Endothelial cell of umbilical vein (primary cell): Measurements from ENCODE around the gene CD68. TPM values are rescaled to one million over a fixed set of nuclear protein-coding genes. Genes with fewer than 3 reads are reported as not detected.

Experiments
- BruUV-seq: library from RNA; stranded (reverse); fragments of 400-500 nt; replicated peaks from 2 replicates; lab custom pipeline; 2021; lab: Mats Ljungman, UMichigan
- CTCF ChIA-PET: fragments of 300-600, 350-600 bp; sonication (Branson Sonifier 250); formaldehyde crosslinking; loops from one replicate; lab custom pipeline; 2021; ENCODE audit warnings: antibody characterized with exemption, inconsistent platforms; lab: Charles Lee
- POLR2A ChIA-PET: fragments of 300-600, 350-600 bp; sonication (Branson Sonifier 250); formaldehyde crosslinking; loops from one replicate; lab custom pipeline; 2021; ENCODE audit warnings: antibody characterized with exemption, inconsistent platforms; lab: Charles Lee
- DNase-seq: peaks from one replicate; pipeline ENCODE4 v3.0.0-alpha.2; 2011; ENCODE audit warnings: low read depth, low spot score
- FAIRE-seq: peaks from 2 replicates; lab custom pipeline; 2011; peaks lifted over from hg19 to GRCh38; lab: Jason Lieb, UNC
- H2AFZ ChIP-seq: 2 replicates; pipeline ENCODE4 v1.6.0; 2012; ENCODE audit warnings: low read depth, low read length, control low read depth, inconsistent platforms
- H3K27ac ChIP-seq: 2 replicates; pipeline ENCODE4 v1.5.1; 2011; ENCODE audit warnings: low read depth, mild to moderate bottlenecking, control low read depth, low read length, moderate library complexity; ENCODE audit not compliant: insufficient read depth
- H3K27me3 ChIP-seq, 2 experiments: 2 replicates each; pipeline versions ENCODE4 v1.6.0 to v1.6.1; 2011; ENCODE audit warnings: low read length in 2 of 2, mixed read lengths in 1 of 2; ENCODE audit not compliant: control insufficient read depth in 2 of 2, insufficient read depth in 2 of 2
- H3K36me3 ChIP-seq, 2 experiments: 2 replicates in 1 of 2; 3 replicates in 1 of 2; pipeline ENCODE4 v1.5.1; 2011; ENCODE audit warnings: low read length in 2 of 2, mild to moderate bottlenecking in 1 of 2, moderate library complexity in 1 of 2; ENCODE audit not compliant: control insufficient read depth in 2 of 2, insufficient read depth in 2 of 2; ENCODE audit errors: extremely low read depth in 1 of 2
- H3K4me1 ChIP-seq: 3 replicates; pipeline ENCODE4 v1.5.1; 2011; ENCODE audit warnings: mild to moderate bottlenecking, low read length; ENCODE audit not compliant: control insufficient read depth, insufficient read depth; ENCODE audit errors: extremely low read depth
- H3K4me2 ChIP-seq: 2 replicates; pipeline ENCODE4 v1.6.1; 2011; ENCODE audit warnings: low read length, control low read depth, mixed read lengths; ENCODE audit not compliant: insufficient read depth
- H3K4me3 ChIP-seq, 3 experiments: fragments of 200-600 bp in 1 of 3; sonication (generic), shearing (Covaris generic) in 1 of 3; replicated peaks in 1 of 3; 2 replicates each; pipeline ENCODE4 v1.5.1; 2011 to 2016; ENCODE audit warnings: control low read depth in 3 of 3, low read length in 3 of 3, mild to moderate bottlenecking in 2 of 3, inconsistent platforms in 1 of 3, low read depth in 1 of 3, moderate library complexity in 1 of 3; ENCODE audit not compliant: insufficient read depth in 1 of 3
- H3K79me2 ChIP-seq: 2 replicates; pipeline ENCODE4 v1.6.0; 2012; ENCODE audit warnings: low read length, inconsistent platforms; ENCODE audit not compliant: control insufficient read depth, insufficient read depth
- H3K9ac ChIP-seq: replicated peaks from 2 replicates; pipeline ENCODE3; 2011; ENCODE audit warnings: low read length, control low read depth; ENCODE audit not compliant: insufficient read depth; ENCODE audit errors: extremely low read depth
- H3K9me1 ChIP-seq: replicated peaks from 3 replicates; pipeline ENCODE4 v1.6.0; 2011; ENCODE audit warnings: mild to moderate bottlenecking, low read length; ENCODE audit not compliant: control insufficient read depth, insufficient read depth; ENCODE audit errors: extremely low read depth
- H3K9me3 ChIP-seq: replicated peaks from 2 replicates; pipeline ENCODE4 v1.5.1; 2012; ENCODE audit warnings: low read length, inconsistent platforms; ENCODE audit not compliant: control insufficient read depth, insufficient read depth
- H4K20me1 ChIP-seq: replicated peaks from 2 replicates; pipeline ENCODE3; 2011; ENCODE audit warnings: mild to moderate bottlenecking, low read length; ENCODE audit not compliant: control insufficient read depth, insufficient read depth; ENCODE audit errors: extremely low read depth
- EZH2 ChIP-seq: IDR thresholded peaks from 2 replicates; pipeline ENCODE4 v1.6.1; 2012; ENCODE audit warnings: borderline replicate concordance, low read depth, mild to moderate bottlenecking, moderate library complexity, low read length, inconsistent platforms; ENCODE audit not compliant: severe bottlenecking
- FOS ChIP-seq: IDR thresholded peaks from 2 replicates; pipeline ENCODE4 v1.6.1; 2011; ENCODE audit warnings: mild to moderate bottlenecking, low read length, moderate library complexity, borderline replicate concordance; ENCODE audit not compliant: insufficient read depth
- GATA2 ChIP-seq: IDR thresholded peaks from 2 replicates; pipeline ENCODE4 v1.7.0; 2011; ENCODE audit warnings: low read depth, mild to moderate bottlenecking, moderate library complexity, mixed read lengths, low read length; ENCODE audit not compliant: insufficient read length, insufficient read depth
- JUN ChIP-seq: IDR thresholded peaks from 2 replicates; pipeline ENCODE4 v1.6.1; 2011; ENCODE audit warnings: borderline replicate concordance, low read depth; ENCODE audit not compliant: insufficient read length, insufficient read depth
- MYC ChIP-seq: IDR thresholded peaks from one replicate; pipeline ENCODE4 v1.6.1; 2011; ENCODE audit warnings: mild to moderate bottlenecking, low read depth, low read length
- POLR2A ChIP-seq: IDR thresholded peaks from 2 replicates; pipeline ENCODE4 v1.6.1; 2012; ENCODE audit warnings: low read depth, mild to moderate bottlenecking, control low read depth, low read length
- POLR2AphosphoS5 ChIP-seq: IDR thresholded peaks from 2 replicates; pipeline ENCODE4 v1.6.1; 2012; ENCODE audit warnings: low read depth, mild to moderate bottlenecking, control low read depth, low read length, moderate library complexity; ENCODE audit not compliant: insufficient read depth
- dilution Hi-C: fragments of 300-500 bp; cut with MboI; formaldehyde crosslinking; loops from one replicate; pipeline ENCODE4 v1.15.0; 2019; ENCODE audit warnings: low sequenced_read_pairs; ENCODE audit not compliant: extremely low pct_ligation_motif_present
- intact Hi-C: fragments of 100-400 bp; cut with micrococcal nuclease; formaldehyde crosslinking; loops from one replicate; pipeline ENCODE4 v1.10.0; 2022
- polyA plus RNA-seq, 4 experiments: library from polyadenylated mRNA; depleted of rRNA in 3 of 4; stranded (reverse) in 3 of 4; unstranded in 1 of 4; fragments of >200 nt; gene quantifications; 2 replicates each; pipeline versions ENCODE4 v1.2.1 to v1.2.3, GENCODE V29; 2011 to 2012; ENCODE audit warnings: missing spikeins in 1 of 4
- total RNA-seq: library from RNA; stranded (reverse); gene quantifications from 2 replicates; pipeline ENCODE4 v1.2.3, GENCODE V29; 2021
- TF ChIP-seq, protein P1 (sequence below): IDR thresholded peaks from 2 replicates; pipeline ENCODE4 v1.6.1; 2011; ENCODE audit not compliant: insufficient read depth, insufficient read length
- TF ChIP-seq, protein P2 (sequence below), 2 donors: IDR thresholded peaks; 1 replicate in 1 of 2; 2 replicates in 1 of 2; pipeline ENCODE4 v1.5.1; 2011; ENCODE audit warnings: low read length in 2 of 2, mild to moderate bottlenecking in 2 of 2, moderate library complexity in 2 of 2, control low read depth in 1 of 2, inconsistent platforms in 1 of 2, low read depth in 1 of 2; ENCODE audit not compliant: insufficient read depth in 1 of 2; ENCODE audit errors: extremely low read depth in 1 of 2

CD68 gene
- total and polyA plus RNA-seq, 2 donors (not counting 3 experiments of a cell fraction or from before 2014, with no cell fraction given): 2.9 to 30.8 TPM

DNA sequence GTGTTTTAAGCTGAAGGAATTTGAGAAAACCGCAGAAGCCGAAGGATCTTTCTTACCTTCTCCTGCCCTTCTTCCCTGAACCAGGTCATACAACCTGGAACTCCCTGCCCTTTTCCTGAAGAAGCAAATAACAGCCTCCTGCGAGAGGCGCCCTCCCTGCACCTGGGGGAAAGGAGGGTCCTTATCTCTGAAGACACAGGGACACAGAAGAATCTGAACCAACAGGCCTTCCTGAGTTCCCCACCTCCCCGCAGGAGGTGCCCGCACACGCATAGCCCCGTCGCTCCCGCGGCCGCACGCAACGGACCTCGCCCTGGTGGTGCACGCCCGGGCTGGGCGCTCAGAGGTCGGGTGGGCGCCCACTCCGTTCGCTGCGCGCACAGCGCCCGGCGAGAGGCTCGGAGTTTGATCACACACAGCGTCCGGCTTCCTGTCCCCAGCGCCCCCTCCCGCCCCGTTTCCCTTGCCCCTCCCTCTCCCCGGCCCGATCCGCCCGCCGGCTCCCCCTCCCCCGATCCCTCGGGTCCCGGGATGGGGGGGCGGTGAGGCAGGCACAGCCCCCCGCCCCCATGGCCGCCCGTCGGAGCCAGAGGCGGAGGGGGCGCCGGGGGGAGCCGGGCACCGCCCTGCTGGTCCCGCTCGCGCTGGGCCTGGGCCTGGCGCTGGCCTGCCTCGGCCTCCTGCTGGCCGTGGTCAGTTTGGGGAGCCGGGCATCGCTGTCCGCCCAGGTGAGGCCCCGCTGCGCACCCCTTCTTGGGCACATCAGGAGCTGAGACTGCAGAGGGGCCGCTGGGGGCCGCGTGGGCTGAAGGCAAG lies 30.6 kb upstream of the CD68 start, which contains the start of gene TNFSF12:
Gene TNFSF12, plus strand, starts transcription at position 474 of the 816 bp plus-strand sequence. Its CDS starts 96 bp downstream, at position 570.
- Histone ChIP-seq H3K4me1 (peaks cover 10% of the 10 kb centered on the region), H3K27ac (no peak within 1 kb of the TSS), H4K20me1 (no peaks in the 10 kb centered on the region), H3K9me1 (no peaks in the 10 kb centered on the region), H2AFZ (peak within 1 kb of the TSS; percentile 68), H3K27me3 (no peaks in the 10 kb centered on the region), H3K4me2 (peak within 1 kb of the TSS; percentile 87), H3K36me3 (no peaks in the 10 kb centered on the region), H3K79me2 (no peaks in the 10 kb centered on the region), H3K9me3 (no peaks in the 10 kb centered on the region), H3K9ac (peak within 1 kb of the TSS; percentile 49), H3K4me3 (peak within 1 kb of the TSS; percentile 24 to 60 (median 40))
- no peak for TF ChIP-seq MYC
- TF ChIP-seq POLR2A: peak; percentile 72
- peak; percentile 32 for TF ChIP-seq POLR2AphosphoS5
- TF ChIP-seq JUN: no peak
- TF ChIP-seq, protein P1, sequence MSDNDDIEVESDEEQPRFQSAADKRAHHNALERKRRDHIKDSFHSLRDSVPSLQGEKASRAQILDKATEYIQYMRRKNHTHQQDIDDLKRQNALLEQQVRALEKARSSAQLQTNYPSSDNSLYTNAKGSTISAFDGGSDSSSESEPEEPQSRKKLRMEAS: no peak
- TF ChIP-seq GATA2: no peak
- TF ChIP-seq EZH2: no peak
- TF ChIP-seq, protein P2, sequence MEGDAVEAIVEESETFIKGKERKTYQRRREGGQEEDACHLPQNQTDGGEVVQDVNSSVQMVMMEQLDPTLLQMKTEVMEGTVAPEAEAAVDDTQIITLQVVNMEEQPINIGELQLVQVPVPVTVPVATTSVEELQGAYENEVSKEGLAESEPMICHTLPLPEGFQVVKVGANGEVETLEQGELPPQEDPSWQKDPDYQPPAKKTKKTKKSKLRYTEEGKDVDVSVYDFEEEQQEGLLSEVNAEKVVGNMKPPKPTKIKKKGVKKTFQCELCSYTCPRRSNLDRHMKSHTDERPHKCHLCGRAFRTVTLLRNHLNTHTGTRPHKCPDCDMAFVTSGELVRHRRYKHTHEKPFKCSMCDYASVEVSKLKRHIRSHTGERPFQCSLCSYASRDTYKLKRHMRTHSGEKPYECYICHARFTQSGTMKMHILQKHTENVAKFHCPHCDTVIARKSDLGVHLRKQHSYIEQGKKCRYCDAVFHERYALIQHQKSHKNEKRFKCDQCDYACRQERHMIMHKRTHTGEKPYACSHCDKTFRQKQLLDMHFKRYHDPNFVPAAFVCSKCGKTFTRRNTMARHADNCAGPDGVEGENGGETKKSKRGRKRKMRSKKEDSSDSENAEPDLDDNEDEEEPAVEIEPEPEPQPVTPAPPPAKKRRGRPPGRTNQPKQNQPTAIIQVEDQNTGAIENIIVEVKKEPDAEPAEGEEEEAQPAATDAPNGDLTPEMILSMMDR (IDR thresholded peaks at IDR 0.05; ENCODE audit: extremely low read depth in 1 of 2, insufficient read depth in 1 of 2, low read depth in 1 of 2, low read length in 2 of 2): peak in 1 of 2 donors; percentile 31
- TF ChIP-seq FOS: no peak
- dilution Hi-C loops: no loop called here
- intact Hi-C loops: no loop called here
- BruUV-seq: no TSS peak
- CTCF ChIA-PET: interaction anchor here (0.8 to 5.1 kb wide), 5 partner anchors 9 to 34 kb away, joined by 3 to 32 read pairs (median 4); partner anchors contain the start of gene TNFSF13
- POLR2A ChIA-PET: no interaction called here
- DNase-seq (peak; percentile 40), FAIRE-seq (peak; percentile 67)
